ENCODE data around the gene APIP.

Gene APIP, protein sequence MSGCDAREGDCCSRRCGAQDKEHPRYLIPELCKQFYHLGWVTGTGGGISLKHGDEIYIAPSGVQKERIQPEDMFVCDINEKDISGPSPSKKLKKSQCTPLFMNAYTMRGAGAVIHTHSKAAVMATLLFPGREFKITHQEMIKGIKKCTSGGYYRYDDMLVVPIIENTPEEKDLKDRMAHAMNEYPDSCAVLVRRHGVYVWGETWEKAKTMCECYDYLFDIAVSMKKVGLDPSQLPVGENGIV

DNA sequence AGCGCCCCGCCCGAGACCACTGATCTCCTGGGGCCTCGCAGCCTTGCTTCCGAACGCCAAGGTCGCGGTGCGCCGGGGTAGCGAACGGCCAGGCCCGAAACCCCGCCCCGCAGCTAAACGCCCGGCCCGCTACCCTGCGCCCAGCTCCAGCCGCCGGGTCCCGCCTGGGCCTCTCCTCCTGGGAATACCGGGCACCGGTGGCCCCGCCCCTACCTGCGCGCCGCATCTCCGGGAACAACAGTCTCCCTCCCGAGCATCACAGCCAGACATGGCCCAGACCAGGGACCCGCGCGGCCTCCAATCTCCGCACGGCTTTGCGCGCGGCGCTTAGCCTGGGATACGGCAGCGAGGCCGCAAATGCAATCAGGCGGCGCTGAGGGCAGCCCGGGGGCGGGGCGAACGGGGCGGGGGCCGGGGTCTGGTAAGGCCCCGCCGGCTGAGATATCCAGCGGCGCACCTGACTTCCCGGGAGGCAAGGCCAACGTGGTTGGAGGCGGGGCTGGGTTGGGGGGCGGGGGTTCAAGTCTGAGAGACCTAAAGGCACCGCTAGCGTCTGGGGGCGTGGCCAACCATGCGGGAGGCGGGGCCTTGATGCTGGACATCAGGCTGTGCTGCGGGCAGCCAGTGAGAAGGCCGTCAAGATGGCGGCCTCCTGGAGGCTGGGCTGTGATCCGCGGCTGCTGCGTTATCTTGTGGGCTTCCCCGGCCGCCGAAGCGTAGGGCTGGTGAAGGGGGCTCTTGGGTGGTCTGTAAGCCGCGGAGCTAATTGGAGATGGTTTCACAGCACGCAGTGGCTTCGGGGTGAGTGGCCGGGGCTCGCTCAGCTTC, at the start of gene APIP, which contains the start of gene PDHX:
Gene APIP (minus strand): TSS at position 365 of the 828 bp plus-strand sequence. CDS start 95 bp downstream, at position 270.
Gene PDHX (plus strand): TSS at position 604 of the 828 bp plus-strand sequence. CDS start 38 bp downstream, at position 642.
- DNase-seq = peak; percentile 99

DNA sequence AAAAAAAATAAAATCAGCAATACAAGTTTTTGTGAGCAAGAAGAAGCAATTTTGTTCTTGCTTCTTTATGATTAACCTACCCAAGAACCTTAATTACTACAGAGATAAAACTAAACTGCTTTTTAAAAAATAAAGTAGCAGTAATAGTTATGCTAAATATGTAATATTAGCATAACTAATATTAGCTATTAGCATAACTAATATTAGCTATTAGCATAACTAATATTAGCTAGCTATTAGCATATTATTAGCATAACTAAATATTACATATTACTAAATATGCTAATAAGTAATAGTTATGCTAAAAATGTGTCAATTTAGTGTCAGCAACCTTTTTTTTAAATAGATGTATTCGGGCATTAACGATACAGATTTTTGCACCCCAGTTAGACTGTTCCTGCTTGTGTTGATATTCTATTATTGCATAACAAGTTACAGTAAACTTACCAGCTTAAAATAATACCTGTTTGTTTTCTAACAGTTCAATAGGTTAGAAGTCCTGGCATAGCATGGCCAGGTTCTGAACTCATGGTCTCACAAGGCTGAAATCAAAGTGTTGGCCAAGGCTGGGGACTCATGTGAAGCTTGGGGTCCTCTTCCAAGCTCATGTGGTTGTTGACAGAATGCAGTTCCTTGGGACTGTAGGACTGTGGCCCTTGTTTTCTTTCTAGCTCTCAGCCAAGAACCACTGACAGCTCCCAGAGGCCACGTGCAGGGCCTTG, 48.6 kb upstream of the APIP start:
- DNase-seq = no peak

DNA sequence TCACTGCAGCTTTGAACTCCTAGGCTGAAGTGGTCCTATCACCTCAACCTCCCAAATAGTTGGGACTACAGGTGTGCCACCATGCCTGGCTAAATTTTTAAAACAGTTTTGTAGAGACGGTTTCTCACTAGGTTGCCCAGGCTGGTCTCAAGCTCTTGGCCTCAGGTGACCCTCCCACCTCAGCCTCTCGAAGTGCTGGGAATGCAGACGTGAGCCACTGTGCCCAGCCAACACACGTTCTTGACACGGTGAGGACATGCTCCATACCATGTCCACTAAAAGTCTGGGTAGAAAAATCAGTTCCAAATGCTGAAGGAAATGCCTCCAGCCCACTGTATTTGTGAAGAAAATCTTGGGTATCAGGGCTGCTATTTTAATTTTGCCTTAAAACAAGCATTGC, 47.2 kb upstream of the APIP start:
- DNase-seq = no peak

DNA sequence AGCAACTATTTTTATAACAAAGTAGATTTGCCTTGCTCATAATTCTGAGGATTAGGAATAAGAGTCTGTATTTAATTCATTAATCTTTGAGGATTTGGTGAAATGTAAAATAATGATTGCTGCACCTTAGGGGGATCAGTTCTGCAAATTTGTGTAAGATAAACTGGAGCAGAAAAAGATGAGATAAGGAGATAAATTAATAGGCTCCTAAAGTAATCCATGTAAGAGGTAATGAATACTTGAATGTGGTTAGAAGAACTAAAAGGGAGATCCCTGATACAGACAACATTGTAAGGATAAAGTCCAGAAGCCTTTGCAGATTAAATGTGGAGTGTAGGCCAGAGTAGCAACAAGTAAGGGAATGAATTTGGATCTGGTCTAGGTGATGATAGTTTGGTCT, 45.9 kb upstream of the APIP start:
- DNase-seq = no peak

DNA sequence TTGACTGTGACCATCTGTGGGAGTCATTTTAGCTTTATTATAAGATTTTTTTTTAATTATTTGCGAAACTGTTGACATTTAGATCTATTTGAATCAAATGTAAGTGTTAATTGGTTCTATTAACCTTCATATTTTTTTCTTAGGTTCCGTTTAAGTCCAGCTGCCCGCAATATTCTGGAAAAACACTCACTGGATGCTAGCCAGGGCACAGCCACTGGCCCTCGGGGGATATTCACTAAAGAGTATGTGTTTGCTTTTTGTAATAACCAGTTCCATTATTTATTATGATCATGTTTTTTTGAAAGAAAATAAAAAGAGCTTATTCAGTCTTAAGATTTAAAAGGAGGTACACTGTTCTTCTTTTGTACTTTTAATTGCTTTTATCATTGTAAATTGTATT, 44.1 kb upstream of the APIP start:
- DNase-seq = no peak

DNA sequence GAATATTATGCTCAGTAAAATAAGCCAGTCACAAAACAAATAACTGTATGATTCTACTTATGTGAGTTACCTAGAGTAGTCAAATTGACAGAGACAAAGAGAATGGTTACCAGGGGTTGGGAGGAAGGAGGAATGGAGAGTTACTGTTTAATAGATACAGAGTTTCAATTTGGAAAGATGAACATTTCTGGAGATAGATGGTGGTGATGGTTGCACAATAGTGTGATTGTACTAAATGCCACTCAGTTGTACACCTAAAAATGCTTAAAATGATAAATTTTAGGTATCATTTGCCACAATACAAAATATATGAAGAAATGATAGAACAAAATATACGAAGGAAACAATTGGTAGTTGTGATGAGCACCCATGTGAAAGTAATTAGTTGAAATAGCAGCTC, 43.6 kb upstream of the APIP start:
- DNase-seq = no peak

DNA sequence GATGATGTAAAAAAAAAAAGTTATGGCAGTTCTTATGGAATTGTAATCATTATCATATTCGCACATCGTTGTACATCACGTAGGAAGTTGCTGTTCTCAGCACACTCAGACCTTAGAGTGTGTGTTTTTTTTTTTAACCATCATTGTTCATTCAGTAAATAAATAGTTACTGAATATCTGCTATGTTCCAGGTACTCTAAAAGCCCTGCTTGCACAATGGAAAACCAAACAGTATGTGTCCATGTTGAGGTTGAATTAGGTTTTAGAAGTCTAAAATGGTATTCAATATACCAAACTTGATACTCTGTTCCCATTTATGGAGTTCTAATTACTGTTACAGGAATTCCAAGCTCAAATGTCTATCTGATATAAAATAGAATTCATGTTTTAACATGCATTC, 41.4 kb upstream of the APIP start:
- no peak for DNase-seq

DNA sequence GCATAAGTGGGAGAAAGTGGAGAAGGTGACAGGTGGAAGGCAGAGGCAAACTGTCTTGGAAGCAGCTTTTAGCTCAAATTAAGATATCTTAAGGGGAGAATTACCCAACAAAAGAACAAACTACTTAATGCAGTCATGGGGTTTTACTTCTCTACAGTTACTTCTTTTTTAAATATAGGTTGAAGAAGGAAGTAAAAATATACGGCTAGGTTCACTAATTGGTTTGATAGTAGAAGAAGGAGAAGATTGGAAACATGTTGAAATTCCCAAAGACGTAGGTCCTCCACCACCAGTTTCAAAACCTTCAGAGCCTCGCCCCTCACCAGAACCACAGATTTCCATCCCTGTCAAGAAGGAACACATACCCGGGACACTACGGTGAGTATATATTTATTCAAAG, 41.0 kb upstream of the APIP start:
- DNase-seq = no peak

DNA sequence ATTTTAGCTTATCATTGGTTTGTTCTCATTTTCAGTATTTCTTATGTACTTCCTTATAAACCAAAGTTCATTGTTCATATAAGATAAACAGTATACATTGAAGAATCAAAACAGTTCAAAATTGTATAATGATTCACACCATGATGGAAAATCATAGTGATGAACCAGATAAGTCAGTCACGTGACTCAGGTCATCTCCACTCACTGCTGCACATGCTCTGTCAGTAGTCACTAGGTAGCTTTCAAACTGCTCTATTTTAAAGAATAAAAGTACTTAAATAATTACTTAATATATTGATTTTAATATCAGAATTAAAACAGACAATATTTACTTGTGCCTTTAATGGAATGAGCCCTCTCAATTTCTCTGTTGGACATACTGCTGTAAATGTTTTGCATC, 37.8 kb upstream of the APIP start:
- DNase-seq = no peak

DNA sequence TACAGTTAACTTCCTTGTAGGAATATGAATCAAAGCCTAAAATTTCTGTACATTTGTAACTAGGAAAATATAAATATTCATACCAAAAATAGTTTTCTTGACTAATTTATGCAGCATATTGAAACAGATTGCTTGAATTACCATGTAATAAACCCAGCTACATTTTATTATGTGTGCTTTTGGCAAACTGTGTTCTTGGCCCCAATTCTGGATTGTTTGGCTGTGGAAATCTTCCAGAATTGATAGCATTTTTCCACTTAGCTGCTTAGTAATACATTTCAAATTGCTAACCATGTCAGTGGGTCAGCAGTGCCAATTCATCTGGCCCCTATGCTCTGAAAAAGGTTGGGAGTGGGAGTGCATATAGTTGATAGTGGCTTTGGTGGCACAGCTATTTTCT, 32.5 kb upstream of the APIP start:
- DNase-seq = peak; percentile 42

DNA sequence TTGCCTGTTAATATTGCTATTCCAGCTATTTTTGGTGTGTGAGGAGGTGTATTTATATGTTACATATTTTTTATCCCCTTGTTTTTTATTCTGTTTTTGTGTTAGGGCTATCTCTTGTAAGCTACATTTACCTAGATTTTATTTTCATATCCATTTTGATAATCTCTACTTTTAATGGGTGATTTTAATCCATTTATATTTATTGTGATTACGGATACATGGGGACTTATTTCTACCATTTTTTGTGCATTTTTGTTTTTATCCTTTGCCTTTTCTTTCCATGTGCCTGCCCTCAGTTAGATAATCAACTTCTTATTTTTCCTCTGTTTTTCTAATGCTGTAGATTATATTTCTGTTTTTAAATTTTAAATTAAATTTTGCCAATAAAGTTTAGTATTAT, 28.5 kb upstream of the APIP start:
- DNase-seq = no peak

DNA sequence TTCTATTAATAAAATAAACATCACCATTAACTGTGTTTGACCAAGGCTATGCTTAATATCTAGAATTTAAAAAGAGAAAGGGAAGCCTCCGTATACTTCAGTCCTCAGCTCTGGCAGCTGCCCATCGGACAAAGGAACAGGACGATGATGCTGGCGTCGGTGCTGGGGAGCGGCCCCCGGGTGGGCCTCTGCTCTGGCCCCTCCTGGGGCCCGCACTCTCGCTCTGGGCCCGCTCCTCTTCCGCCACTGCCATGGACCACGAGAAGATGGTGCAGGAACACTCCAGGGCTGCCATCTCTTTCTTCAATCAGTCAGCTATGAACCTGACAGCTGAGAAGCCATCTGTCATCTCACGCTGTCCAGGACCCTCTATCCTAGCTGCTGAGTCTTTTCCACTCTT, 25.5 kb upstream of the APIP start:
- no peak for DNase-seq

DNA sequence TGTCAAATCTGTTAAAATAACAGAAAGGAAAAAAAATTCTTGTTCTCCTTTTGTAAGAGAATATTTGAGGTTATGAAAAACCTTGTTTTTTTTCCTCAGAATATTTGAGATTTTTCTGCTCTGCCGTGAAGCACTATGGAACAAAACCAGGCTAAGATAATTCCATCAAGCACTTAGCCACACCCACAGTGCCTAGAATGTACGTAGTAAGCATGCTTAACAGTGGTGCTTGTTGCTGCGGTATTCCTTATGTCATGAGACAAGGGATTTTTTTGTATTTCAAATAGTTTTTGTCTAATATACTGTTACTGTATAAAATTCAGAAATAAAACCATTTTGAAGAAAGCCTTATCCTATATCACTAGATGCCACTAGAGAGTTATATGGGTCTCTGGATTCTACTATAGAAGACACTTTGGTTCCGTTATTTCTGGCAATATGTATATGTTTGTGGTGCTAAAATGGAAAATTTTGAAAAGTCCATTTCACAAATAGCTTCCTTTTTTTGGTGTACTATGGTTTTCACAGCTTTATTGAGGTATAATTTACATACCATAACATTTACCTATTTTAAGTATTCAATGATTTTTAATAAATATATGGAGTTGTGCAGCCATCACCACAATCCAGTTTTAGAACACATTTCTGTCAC, 24.0 kb upstream of the APIP start:
- peak; percentile 49 for DNase-seq

DNA sequence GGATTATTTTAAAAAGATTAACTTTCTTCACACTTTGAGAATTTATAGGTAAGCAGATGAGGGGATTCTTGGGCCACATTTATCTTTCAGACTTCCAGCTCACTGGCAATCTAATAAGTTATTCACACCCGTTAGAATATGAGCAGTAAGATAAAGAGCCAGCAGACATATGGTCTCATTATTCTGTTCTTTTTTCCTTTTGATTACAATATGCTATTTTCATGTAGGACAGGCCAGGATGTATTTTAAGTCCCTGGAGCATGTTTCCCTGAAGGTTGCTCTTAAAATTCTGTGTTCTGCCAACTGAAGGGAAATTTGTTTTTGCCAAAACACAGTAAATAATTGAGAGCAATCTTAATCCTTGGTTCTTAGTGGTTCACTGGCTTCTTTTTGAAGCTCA, 22.4 kb upstream of the APIP start:
- DNase-seq = no peak

DNA sequence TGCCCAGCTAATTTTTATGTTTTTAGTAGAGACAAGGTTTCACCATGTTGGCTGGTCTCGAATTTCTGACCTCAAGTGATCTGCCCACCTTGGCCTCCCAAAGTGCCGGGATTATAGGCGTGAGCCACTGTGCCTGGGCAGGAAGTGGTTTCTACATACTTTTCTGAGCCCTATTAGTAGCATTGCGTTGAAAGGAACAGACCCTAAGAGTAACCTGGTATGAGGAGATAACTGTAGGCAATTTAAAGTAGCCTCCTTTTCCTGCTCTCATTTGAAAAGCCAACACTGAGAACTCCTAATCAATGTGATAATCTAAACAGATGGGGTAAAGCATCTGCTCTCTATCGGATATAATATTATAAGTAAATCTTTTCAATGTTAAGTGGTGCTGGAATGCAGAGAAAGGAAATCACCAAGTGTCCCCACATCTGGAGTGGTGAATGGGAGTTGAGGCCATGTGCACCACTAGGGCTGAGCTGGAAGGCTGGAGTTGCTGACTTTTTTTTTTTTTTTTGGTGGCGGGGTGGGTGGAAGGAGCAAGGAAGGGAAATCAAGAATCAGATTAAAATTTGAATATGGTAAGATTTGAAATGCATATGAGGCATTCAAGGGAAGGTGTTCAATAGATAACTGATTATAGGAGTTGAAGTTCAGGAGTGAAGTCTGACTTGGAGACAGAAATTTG, 20.9 kb upstream of the APIP start:
- DNase-seq = no peak

DNA sequence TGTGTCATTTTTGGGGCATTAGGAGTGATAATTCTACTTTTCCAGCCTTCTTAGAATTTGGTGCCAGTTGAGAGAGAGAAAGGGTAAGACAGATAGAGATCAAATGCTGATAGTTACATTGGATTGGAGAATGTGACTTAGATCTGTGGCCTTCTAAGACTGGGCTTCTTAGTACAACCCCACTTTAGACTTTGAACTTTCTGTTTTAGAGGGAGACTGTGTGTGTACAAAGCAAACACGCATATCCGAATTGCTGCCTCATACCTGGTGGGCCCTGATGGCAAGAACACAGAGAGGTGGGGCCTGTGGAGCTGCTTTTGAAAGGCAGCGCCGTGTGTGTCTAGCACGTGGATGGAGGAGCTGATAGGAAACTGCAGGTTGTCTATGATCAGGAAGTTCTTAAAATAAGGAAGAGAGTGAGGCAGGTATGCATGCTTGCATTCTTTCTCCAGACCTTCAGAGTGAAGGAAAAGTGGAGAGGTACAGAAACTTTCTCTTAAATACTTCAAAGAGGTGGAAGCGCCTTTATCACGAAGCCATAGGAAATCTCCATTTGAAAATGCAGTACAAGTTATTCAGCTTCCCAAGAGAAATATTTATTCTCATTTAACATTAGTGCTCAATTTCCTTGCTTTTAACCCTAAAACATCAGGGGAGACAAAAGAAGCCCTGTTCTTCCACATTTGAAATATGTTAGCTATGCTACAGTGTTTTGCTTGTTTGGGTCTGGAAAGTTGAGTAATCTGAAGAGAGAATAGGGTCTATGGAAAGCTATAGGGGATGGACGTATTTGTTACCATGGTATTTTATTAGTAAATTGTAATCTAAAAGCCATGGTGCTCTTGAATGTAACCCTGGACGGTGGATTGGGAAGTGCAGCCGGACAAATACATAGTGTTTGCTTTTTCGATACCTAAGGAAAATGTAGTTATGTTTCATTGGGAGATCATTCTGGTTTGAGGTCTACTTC, 13.9 kb upstream of the APIP start:
- DNase-seq = no peak

DNA sequence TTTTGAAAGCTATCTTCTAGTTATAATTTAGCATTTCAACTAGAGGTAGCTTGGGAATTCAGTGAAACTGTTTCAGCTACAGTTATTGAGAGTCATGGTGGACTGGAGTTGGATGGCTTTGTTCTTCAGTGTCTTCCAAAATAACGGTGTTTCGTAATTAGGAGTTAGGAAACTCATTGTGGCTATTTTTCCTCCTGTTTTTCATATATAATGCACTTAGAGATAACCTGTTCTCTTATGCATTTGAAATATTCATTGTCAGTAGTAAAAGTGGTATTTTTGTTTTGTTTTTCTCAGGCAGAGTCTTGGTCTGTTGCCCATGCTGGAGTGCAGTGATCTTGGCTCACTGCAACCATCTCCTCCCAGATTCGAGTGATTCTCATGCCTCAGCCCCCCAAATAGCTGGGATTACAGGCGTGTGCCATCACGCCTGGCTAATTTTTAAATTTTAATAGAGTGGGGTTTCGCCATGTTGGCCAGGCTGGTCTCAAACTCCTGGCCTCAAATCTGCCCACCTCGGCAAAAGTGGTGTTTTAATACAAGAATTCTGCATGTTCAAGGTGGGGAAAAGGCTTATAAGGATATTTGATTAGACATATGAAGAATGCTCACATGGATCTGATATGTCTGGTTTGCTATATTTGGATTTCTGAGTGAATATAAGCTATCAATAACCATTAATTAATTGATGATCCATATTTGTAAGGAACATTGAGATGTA, 12.9 kb upstream of the APIP start:
- no peak for DNase-seq

DNA sequence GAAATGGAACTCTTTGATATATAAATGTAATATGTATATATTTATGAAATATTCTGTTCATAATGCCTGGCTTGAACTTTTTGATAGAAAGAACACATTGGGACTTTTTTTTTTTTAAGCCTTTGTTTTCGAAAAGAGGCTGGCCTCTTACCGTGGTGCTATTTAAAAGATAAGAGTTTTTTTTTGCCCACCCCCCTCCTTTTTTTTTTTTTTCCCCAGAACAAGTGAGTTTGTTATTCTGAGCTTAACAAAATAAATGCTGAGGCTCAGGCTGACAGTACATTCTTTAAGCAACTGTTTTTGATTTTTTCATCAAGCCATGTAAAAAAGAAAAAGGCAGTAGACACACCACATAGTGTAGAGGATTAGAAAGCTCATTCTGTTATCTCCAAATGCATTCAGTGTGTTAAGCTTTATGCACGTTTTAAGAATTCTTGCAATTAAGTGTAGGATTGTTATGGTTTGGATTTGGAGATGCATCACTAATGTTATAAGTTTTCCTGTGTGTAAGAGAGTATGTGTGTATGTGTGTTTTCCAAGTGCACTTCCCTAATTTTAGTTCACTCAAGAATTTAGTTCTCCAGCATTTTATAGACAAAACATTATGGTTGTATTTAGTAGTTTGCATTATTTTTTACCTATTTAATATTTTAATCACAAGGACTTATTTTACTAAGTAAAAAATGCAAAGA, 12.2 kb upstream of the APIP start:
- DNase-seq = no peak

DNA sequence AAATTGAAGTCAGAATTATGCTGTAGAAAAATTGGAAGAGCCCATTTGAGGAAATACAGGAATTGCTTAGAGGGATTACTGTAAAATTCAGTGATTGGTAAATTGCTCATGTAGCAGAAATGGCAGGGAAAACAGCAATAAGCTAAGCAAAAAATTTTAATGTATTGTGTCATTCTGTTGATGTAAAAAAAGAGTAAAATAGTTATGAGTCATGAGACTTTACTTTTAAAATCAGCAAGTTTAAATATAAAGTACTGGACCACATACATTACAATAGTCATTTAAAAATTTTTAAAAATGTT, 10.6 kb upstream of the APIP start:
- peak; percentile 76 for DNase-seq

DNA sequence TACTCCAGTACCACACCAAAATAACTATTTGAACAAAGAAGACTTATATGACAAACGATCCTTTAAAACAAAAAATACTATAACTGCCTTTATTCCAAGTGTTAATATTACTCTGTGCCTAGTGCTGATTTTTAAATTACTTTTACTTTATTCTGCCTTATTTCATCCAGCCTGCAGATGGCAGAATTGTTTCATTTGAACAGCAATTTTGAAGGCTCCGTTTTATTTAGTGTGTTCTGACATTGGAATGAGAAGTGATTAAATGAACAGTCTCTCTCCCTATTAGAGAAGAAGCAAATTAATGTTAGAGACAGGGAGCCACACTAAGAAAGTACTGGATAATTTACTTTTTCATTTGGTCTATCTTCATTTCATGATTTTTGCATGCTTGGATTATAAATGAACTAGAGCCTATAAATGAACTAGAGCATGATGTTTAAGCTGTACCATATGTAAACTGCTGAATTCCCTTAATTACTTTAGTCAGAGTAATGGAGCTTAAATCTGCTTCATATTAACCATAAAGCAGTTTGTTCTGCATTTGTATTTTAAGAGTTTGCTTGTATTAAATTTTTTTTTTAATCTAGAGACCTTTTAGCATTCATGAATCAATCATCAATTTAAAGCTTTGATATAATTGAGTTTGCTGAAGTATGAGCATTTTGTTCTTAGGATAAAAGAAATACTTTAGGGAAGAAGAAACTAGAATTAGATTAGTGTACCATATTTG, 10.1 kb upstream of the APIP start:
- DNase-seq = peak; percentile 72
